HEK293 (cell line): ENCODE measurements around the gene ATP13A2.

ENCODE experiments used
- CTCF ChIA-PET: fragments of 350-600 bp; formaldehyde crosslinking; extraction: SDS; loops from one replicate; lab custom pipeline; 2021; ENCODE audit warnings: antibody characterized with exemption; lab: Yijun Ruan, JAX
- POLR2A ChIA-PET: fragments of 300-600 bp; formaldehyde crosslinking; extraction: SDS; loops from one replicate; lab custom pipeline; 2020; ENCODE audit warnings: antibody characterized with exemption, inconsistent platforms; lab: Yijun Ruan, JAX
- H3K27ac ChIP-seq: fragments of 200-500 bp; sonication (Bioruptor generic); 2 replicates; pipeline ENCODE4 v1.5.1; 2014; ENCODE audit warnings: low read depth, low read length, control low read depth, inconsistent platforms; ENCODE audit errors: extremely low read depth
- H3K36me3 ChIP-seq, 2 experiments: fragments of 200-500 bp in 1 of 2; sonication (Bioruptor generic) in 1 of 2; 1 replicate in 1 of 2; 2 replicates in 1 of 2; pipeline ENCODE4 v1.5.1; 2014 to 2017; ENCODE audit warnings: inconsistent platforms in 2 of 2, low read length in 2 of 2; ENCODE audit not compliant: control insufficient read depth in 2 of 2, insufficient read depth in 1 of 2
- H3K4me1 ChIP-seq: fragments of 200-500 bp; sonication (Bioruptor generic); 2 replicates; pipeline ENCODE4 v1.5.1; 2014; ENCODE audit warnings: mild to moderate bottlenecking, low read length, inconsistent platforms; ENCODE audit not compliant: control insufficient read depth, insufficient read depth
- H3K4me3 ChIP-seq: 2 replicates; pipeline ENCODE4 v1.5.1; 2011; ENCODE audit warnings: low read depth, mild to moderate bottlenecking, control low read depth, low read length, moderate library complexity
- H3K9me3 ChIP-seq: fragments of 200-500 bp; sonication (Bioruptor generic); 2 replicates; pipeline ENCODE4 v1.5.1; 2014; ENCODE audit warnings: low read depth, low read length, inconsistent platforms; ENCODE audit not compliant: control insufficient read depth, insufficient read depth
- GFI1B ChIP-seq: fragments of 450-650 bp; formaldehyde crosslinking; IDR thresholded peaks from 2 replicates; pipeline ENCODE4 v1.5.1; 2016; ENCODE audit warnings: missing biosample characterization, missing genetic modification characterization
- SALL2 ChIP-seq: fragments of 450-650 bp; formaldehyde crosslinking; IDR thresholded peaks from 2 replicates; pipeline ENCODE4 v1.5.0; 2017; ENCODE audit warnings: missing biosample characterization, mild to moderate bottlenecking, missing genetic modification characterization, borderline replicate concordance
- TCF7L2 ChIP-seq: IDR thresholded peaks from 2 replicates; pipeline ENCODE4 v1.6.1; 2011; ENCODE audit warnings: low read depth, mild to moderate bottlenecking, inconsistent platforms, low read length, moderate library complexity, borderline replicate concordance
- TRIM28 ChIP-seq: IDR thresholded peaks from 2 replicates; pipeline ENCODE4 v1.6.1; 2011; ENCODE audit warnings: low read length, control low read depth, borderline replicate concordance
- ZBTB1 ChIP-seq: fragments of 450-650 bp; formaldehyde crosslinking; IDR thresholded peaks from 2 replicates; pipeline ENCODE4 v1.5.1; 2016; ENCODE audit warnings: missing biosample characterization, missing genetic modification characterization
- ZBTB21 ChIP-seq: fragments of 450-650 bp; formaldehyde crosslinking; IDR thresholded peaks from 2 replicates; pipeline ENCODE4 v1.5.1; 2017; ENCODE audit warnings: missing biosample characterization, missing genetic modification characterization
- ZBTB8A ChIP-seq: fragments of 450-650 bp; formaldehyde crosslinking; IDR thresholded peaks from 2 replicates; pipeline ENCODE4 v1.5.1; 2016; ENCODE audit warnings: missing biosample characterization, missing genetic modification characterization
- ZFP69B ChIP-seq: fragments of 450-650 bp; formaldehyde crosslinking; IDR thresholded peaks from 2 replicates; pipeline ENCODE4 v1.5.1; 2016; ENCODE audit warnings: missing biosample characterization, missing genetic modification characterization
- ZNF2 ChIP-seq: fragments of 450-650 bp; formaldehyde crosslinking; IDR thresholded peaks from 2 replicates; pipeline ENCODE4 v1.5.1; 2016; ENCODE audit warnings: missing biosample characterization, missing genetic modification characterization
- ZNF335 ChIP-seq: fragments of 450-650 bp; formaldehyde crosslinking; conservative IDR thresholded peaks from 2 replicates; pipeline ENCODE4 v1.5.1; 2016; ENCODE audit warnings: missing biosample characterization, missing genetic modification characterization
- ZNF473 ChIP-seq: fragments of 450-650 bp; formaldehyde crosslinking; IDR thresholded peaks from 2 replicates; pipeline ENCODE4 v1.5.1; 2017; ENCODE audit warnings: missing biosample characterization, missing genetic modification characterization
- ZNF501 ChIP-seq: fragments of 450-650 bp; formaldehyde crosslinking; IDR thresholded peaks from 2 replicates; pipeline ENCODE4 v1.5.1; 2016; ENCODE audit warnings: missing biosample characterization, missing genetic modification characterization
- ZNF561 ChIP-seq: fragments of 450-650 bp; IDR thresholded peaks from 2 replicates; pipeline ENCODE4 v1.5.1; 2018; ENCODE audit warnings: missing biosample characterization, missing genetic modification characterization, borderline replicate concordance
- TF ChIP-seq, protein P1 (sequence below): fragments of 450-650 bp; formaldehyde crosslinking; IDR thresholded peaks from 2 replicates; pipeline ENCODE4 v1.5.1; 2017; ENCODE audit warnings: missing biosample characterization, mild to moderate bottlenecking, missing genetic modification characterization, moderate library complexity
- TF ChIP-seq, protein P2 (sequence below): fragments of 450-650 bp; formaldehyde crosslinking; IDR thresholded peaks from 2 replicates; pipeline ENCODE4 v1.5.1; 2016; ENCODE audit warnings: missing biosample characterization, missing genetic modification characterization
- TF ChIP-seq, protein P3 (sequence below): fragments of 450-650 bp; formaldehyde crosslinking; IDR thresholded peaks from 2 replicates; pipeline ENCODE4 v1.5.1; 2016; ENCODE audit warnings: missing biosample characterization, missing genetic modification characterization
- TF ChIP-seq, protein P4 (sequence below): fragments of 450-650 bp; formaldehyde crosslinking; IDR thresholded peaks from 2 replicates; pipeline ENCODE4 v1.5.1; 2016; ENCODE audit warnings: missing biosample characterization, missing genetic modification characterization
- TF ChIP-seq, protein P5 (sequence below): fragments of 450-650 bp; formaldehyde crosslinking; IDR thresholded peaks from 2 replicates; pipeline ENCODE4 v1.5.1; 2016; ENCODE audit warnings: missing biosample characterization, missing genetic modification characterization
- TF ChIP-seq, protein P6 (sequence below): sonication (generic); formaldehyde crosslinking; IDR thresholded peaks from 2 replicates; pipeline ENCODE4 v1.8.1; 2022; ENCODE audit warnings: mild to moderate bottlenecking, moderate library complexity, missing genetic modification reagents
- TF ChIP-seq, protein P7 (sequence below): fragments of 450-650 bp; formaldehyde crosslinking; IDR thresholded peaks from 2 replicates; pipeline ENCODE4 v1.5.1; 2016; ENCODE audit warnings: missing biosample characterization, missing genetic modification characterization

ATP13A2 gene

DNA sequence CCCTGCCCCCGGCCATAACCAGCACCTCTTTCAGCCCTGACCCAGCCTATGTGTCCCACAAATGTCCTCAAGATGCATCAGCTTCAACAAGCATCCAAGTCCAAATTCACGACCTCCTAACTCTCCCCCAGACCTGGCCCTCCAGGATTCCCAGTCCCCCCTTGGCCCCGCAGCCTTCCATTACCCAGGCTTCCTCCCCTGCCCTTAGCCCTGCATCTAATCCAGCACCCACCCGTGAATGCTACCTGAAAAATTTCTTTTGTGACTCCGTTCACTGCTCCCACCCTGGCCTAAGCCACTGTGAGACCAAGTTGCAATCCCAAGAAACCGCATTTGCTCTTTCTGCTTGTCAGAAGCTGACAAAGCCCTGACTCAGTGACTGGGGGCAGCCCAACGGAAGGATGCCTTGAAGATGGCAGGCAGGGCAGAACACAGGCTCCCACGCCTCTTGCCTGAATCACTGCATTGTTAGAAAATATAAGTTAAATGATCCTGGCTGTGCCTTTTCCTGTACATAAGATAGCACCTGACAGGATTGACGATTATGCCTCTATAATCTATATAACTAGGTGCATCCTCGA is 30.4 kb downstream of the ATP13A2 start:
- TF ChIP-seq, protein P1, sequence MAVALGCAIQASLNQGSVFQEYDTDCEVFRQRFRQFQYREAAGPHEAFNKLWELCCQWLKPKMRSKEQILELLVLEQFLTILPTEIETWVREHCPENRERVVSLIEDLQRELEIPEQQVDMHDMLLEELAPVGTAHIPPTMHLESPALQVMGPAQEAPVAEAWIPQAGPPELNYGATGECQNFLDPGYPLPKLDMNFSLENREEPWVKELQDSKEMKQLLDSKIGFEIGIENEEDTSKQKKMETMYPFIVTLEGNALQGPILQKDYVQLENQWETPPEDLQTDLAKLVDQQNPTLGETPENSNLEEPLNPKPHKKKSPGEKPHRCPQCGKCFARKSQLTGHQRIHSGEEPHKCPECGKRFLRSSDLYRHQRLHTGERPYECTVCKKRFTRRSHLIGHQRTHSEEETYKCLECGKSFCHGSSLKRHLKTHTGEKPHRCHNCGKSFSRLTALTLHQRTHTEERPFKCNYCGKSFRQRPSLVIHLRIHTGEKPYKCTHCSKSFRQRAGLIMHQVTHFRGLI (tag by site-specific recombination): peak; percentile 79; the same call in 1 of the 2 replicates
- no peak for TF ChIP-seq ZNF473 (tag by site-specific recombination)
- Histone ChIP-seq H3K4me3 (no peak overlapping the region), H3K27ac (no peak overlapping the region), H3K9me3 (no peaks in the 10 kb centered on the region), H3K4me1 (no peaks in the 10 kb centered on the region), H3K36me3 (peaks cover 0 to 16% of the 10 kb centered on the region in 2 experiments; a peak in 2 of 3 replicates)
- CTCF ChIA-PET: interaction anchor here (0.7 to 1.8 kb wide), 4 partner anchors 15 to 65 kb away, joined by 3 to 6 read pairs (median 4); no protein-coding TSS in a partner anchor
- POLR2A ChIA-PET: interaction anchor here (1.1 to 5.3 kb wide), 4 partner anchors 10 to 14 kb away, joined by 3 to 23 read pairs (median 6); no protein-coding TSS in a partner anchor

DNA sequence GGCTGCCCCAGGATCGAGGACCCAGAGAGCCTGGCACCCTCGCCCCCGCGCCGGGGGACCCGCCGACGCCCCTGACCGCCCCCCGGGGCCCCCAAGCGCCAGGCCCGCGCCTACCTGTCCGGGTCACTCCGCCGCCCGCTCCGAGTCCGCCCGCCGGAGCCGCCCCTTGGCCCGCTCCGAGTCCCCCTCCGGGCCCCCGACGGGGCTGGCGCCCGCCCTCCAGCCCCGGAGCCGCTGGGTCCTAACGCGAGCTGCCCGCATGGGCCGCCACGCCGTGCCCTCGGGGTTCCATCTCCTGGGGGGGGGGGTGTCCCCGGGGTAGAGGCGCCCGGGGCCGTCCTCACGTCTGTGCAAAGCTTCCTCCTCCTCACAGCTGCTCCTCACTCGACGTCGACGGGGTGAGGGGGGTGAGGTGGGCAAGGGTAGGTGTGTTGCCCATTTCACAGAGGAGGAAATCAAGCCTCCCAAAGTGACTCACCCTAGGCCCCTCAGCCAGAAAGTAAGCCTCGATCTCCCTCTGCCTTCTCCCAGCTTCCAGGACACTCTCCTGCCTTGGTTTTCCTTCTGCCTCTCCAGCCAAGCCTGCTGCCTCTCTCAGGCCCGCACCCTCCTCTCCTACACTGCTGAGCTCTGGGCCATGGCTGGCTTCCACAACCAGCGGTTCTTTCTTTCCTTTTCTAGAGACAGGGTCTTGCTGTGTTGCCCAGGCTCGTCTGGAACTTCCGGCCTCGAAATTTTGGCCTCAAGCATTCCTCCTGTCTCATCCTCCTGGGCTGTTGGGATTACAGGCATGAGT is 31.1 kb downstream of the ATP13A2 start, which contains the start of gene MFAP2:
TSS of gene MFAP2 (minus strand) at position 148 of the 796 bp plus-strand sequence. CDS start 2,347 bp downstream, outside the sequence.
- Histone ChIP-seq H3K9me3 (no peaks in the 10 kb centered on the region), H3K36me3 (peaks cover 0 to 9% of the 10 kb centered on the region in 2 experiments; a peak in 2 of 3 replicates), H3K4me1 (no peaks in the 10 kb centered on the region), H3K27ac (peak within 1 kb of the TSS; percentile 31; the same call in 1 of the 2 replicates), H3K4me3 (peak within 1 kb of the TSS; percentile 67)
- ChIA-PET CTCF (interaction anchor here (0.7 to 1.8 kb wide), 4 partner anchors 15 to 65 kb away, joined by 3 to 6 read pairs (median 4); no protein-coding TSS in a partner anchor), POLR2A (interaction anchor here (1.0 to 5.3 kb wide), 4 partner anchors 9 to 22 kb away, joined by 3 to 23 read pairs (median 4); no protein-coding TSS in a partner anchor)
- TF ChIP-seq SALL2 (tag by site-specific recombination) (no peak), GFI1B (tag by site-specific recombination) (no peak), ZNF2 (tag by site-specific recombination) (no peak), ZBTB21 (tag by site-specific recombination) (no peak), ZBTB1 (no peak), TRIM28 (no peak), ZFP69B (tag by site-specific recombination) (peak; percentile 49; the same call in 1 of the 2 replicates), ZNF335 (peak; percentile 58), TCF7L2 (no peak), ZBTB8A (peak; percentile 11; the same call in 1 of the 2 replicates), ZNF561 (tag by site-specific recombination) (no peak), ZNF501 (tag by site-specific recombination) (no peak)
- TF ChIP-seq, protein P2, sequence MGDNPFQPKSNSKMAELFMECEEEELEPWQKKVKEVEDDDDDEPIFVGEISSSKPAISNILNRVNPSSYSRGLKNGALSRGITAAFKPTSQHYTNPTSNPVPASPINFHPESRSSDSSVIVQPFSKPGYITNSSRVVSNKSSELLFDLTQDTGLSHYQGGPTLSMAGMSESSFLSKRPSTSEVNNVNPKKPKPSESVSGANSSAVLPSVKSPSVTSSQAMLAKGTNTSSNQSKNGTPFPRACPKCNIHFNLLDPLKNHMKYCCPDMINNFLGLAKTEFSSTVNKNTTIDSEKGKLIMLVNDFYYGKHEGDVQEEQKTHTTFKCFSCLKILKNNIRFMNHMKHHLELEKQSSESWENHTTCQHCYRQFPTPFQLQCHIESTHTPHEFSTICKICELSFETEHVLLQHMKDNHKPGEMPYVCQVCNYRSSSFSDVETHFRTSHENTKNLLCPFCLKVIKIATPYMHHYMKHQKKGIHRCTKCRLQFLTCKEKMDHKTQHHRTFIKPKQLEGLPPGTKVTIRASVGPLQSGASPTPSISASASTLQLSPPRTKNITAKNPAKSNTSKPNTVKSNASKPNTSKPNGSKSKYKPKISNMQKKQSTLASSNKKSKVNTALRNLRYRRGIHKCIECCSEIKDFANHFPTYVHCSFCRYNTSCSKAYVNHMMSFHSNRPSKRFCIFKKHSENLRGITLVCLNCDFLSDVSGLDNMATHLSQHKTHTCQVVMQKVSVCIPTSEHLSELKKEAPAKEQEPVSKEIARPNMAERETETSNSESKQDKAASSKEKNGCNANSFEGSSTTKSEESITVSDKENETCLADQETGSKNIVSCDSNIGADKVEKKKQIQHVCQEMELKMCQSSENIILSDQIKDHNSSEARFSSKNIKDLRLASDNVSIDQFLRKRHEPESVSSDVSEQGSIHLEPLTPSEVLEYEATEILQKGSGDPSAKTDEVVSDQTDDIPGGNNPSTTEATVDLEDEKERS (tag by site-specific recombination): no peak
- TF ChIP-seq, protein P3, sequence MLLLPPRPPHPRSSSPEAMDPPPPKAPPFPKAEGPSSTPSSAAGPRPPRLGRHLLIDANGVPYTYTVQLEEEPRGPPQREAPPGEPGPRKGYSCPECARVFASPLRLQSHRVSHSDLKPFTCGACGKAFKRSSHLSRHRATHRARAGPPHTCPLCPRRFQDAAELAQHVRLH (tag by site-specific recombination): peak; percentile 87; the same call in 1 of the 2 replicates
- TF ChIP-seq, protein P4, sequence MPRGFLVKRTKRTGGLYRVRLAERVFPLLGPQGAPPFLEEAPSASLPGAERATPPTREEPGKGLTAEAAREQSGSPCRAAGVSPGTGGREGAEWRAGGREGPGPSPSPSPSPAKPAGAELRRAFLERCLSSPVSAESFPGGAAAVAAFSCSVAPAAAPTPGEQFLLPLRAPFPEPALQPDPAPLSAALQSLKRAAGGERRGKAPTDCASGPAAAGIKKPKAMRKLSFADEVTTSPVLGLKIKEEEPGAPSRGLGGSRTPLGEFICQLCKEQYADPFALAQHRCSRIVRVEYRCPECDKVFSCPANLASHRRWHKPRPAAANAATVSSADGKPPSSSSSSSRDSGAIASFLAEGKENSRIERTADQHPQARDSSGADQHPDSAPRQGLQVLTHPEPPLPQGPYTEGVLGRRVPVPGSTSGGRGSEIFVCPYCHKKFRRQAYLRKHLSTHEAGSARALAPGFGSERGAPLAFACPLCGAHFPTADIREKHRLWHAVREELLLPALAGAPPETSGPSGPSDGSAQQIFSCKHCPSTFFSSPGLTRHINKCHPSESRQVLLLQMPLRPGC (tag by site-specific recombination): no peak
- TF ChIP-seq, protein P5, sequence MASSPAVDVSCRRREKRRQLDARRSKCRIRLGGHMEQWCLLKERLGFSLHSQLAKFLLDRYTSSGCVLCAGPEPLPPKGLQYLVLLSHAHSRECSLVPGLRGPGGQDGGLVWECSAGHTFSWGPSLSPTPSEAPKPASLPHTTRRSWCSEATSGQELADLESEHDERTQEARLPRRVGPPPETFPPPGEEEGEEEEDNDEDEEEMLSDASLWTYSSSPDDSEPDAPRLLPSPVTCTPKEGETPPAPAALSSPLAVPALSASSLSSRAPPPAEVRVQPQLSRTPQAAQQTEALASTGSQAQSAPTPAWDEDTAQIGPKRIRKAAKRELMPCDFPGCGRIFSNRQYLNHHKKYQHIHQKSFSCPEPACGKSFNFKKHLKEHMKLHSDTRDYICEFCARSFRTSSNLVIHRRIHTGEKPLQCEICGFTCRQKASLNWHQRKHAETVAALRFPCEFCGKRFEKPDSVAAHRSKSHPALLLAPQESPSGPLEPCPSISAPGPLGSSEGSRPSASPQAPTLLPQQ (tag by site-specific recombination): peak; percentile 74
- TF ChIP-seq, protein P6, sequence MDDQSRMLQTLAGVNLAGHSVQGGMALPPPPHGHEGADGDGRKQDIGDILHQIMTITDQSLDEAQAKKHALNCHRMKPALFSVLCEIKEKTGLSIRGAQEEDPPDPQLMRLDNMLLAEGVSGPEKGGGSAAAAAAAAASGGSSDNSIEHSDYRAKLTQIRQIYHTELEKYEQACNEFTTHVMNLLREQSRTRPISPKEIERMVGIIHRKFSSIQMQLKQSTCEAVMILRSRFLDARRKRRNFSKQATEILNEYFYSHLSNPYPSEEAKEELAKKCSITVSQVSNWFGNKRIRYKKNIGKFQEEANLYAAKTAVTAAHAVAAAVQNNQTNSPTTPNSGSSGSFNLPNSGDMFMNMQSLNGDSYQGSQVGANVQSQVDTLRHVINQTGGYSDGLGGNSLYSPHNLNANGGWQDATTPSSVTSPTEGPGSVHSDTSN: no peak
- TF ChIP-seq, protein P7, sequence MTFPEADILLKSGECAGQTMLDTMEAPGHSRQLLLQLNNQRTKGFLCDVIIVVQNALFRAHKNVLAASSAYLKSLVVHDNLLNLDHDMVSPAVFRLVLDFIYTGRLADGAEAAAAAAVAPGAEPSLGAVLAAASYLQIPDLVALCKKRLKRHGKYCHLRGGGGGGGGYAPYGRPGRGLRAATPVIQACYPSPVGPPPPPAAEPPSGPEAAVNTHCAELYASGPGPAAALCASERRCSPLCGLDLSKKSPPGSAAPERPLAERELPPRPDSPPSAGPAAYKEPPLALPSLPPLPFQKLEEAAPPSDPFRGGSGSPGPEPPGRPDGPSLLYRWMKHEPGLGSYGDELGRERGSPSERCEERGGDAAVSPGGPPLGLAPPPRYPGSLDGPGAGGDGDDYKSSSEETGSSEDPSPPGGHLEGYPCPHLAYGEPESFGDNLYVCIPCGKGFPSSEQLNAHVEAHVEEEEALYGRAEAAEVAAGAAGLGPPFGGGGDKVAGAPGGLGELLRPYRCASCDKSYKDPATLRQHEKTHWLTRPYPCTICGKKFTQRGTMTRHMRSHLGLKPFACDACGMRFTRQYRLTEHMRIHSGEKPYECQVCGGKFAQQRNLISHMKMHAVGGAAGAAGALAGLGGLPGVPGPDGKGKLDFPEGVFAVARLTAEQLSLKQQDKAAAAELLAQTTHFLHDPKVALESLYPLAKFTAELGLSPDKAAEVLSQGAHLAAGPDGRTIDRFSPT (tag by site-specific recombination): 0 out of 2 replicates have a peak, but pooled peaks have one; percentile 51
